ENCODE results near the gene RIMS3. TPM values are rescaled to one million over a fixed set of nuclear protein-coding genes. Genes with fewer than 3 reads are reported as not detected.
"Not testable (repeated sequence)": the region's sequence is repeated elsewhere in the genome, so short reads cannot be mapped to it uniquely, and the experiment has no call there.

Gene RIMS3
- total and polyA plus RNA-seq, 7 donors = 1.2 to 13.7 (median 6.1) TPM

DNA sequence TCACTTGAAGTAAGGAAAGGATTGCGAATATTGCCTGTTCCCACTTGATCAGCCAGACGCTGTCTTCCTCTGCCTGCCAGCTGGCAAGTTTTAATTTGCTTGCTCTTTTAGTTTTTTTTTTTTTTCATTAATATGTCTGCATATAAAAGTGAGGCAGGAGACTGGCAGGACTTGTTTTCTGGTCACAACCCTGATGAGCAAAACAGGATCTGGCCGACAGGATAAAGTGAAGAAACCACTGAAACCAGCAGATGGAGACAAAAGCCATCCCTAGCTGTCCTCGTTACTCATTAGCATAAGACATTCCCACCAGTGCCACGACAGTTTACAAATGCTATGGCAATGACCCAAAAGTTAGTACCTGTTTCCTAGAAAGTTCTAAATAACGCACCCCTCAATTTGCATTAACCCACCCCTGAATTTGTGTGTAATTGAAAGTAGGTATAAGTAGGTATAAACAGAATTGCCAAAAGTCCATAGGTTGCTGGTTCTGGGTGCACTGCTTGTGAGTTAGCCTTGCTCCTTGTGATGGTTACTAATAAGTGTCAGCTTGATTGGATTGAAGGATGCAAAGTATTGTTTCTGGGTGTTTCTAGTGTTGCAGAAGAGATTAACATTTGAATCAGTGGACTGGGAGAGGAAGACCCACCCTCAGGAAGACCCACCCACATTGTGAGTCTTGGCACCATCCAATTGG lies 73.2 kb downstream of the RIMS3 start:
- Histone ChIP-seq H3K4me3 (no peak overlapping the region), H3K27me3 (no peaks in the 10 kb centered on the region), H3K4me1 (no peaks in the 10 kb centered on the region), H3K36me3 (no peaks in the 10 kb centered on the region), H3K27ac (no peak overlapping the region), H3K9me3 (no peaks in the 10 kb centered on the region)
- intact Hi-C loops (cut with DNase I) = no loop called here
- WGBS, 2 donors = 36 to 39% methylated on average over 6 of the region's 6 CpGs
- DNase-seq = no peak
- TF ChIP-seq EP300 (IDR thresholded peaks at IDR 0.05) (no peak), CTCF (IDR thresholded peaks at IDR 0.05) (peak in 2 of 4 experiments; percentile 10 to 14), POLR2AphosphoS5 (IDR thresholded peaks at IDR 0.05) (no peak), POLR2A (IDR thresholded peaks at IDR 0.05) (no peak)

- Histone ChIP-seq H3K4me3 (no peak overlapping the region), H3K9me3 (no peaks in the 10 kb centered on the region), H3K4me1 (no peaks in the 10 kb centered on the region), H3K27ac (no peak overlapping the region), H3K36me3 (no peaks in the 10 kb centered on the region), H3K27me3 (no peaks in the 10 kb centered on the region)
- intact Hi-C loops (cut with DNase I) = no loop called here
- no peak for TF ChIP-seq POLR2A (IDR thresholded peaks at IDR 0.05)
- TF ChIP-seq CTCF (IDR thresholded peaks at IDR 0.05) = no peak
- no peak for TF ChIP-seq POLR2AphosphoS5 (IDR thresholded peaks at IDR 0.05)
- TF ChIP-seq EP300 (IDR thresholded peaks at IDR 0.05) = no peak
- 82 to 83% methylated on average over 2 of the region's 2 CpGs for WGBS, 2 donors
- DNase-seq = no peak
Measured at GRCh38 chr1:40588586-40588985, 76.9 kb downstream of the RIMS3 start.

DNA sequence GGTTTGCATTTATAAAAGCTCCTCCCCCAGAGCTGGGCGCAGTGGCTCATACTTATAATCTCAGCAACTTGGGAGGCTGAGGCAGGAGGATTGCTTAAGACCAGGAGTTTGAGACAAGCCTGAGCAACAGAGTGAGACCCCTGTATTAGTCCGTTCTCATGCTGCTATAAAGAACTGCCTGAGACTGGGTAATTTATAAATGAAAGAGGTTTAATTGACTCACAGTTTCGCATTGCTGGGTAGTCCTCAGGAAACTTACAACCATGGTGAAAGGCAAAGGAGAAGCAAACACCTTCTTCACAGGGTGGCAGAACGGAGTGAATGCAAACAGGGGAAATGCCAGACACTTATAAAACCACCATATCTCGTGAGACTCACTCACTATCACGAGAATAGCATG lies 81.5 kb downstream of the RIMS3 start:
- Histone ChIP-seq H3K4me1 (no peaks in the 10 kb centered on the region), H3K27me3 (no peaks in the 10 kb centered on the region), H3K36me3 (no peaks in the 10 kb centered on the region), H3K4me3 (no peak overlapping the region), H3K27ac (no peak overlapping the region), H3K9me3 (no peaks in the 10 kb centered on the region)
- WGBS, 2 donors = 77 to 80% methylated on average over 6 of the region's 6 CpGs
- DNase-seq = no peak
- intact Hi-C loops (cut with DNase I) = no loop called here
- TF ChIP-seq EP300 (IDR thresholded peaks at IDR 0.05) (no peak), CTCF (IDR thresholded peaks at IDR 0.05) (no peak), POLR2AphosphoS5 (IDR thresholded peaks at IDR 0.05) (no peak), POLR2A (IDR thresholded peaks at IDR 0.05) (no peak)

DNA sequence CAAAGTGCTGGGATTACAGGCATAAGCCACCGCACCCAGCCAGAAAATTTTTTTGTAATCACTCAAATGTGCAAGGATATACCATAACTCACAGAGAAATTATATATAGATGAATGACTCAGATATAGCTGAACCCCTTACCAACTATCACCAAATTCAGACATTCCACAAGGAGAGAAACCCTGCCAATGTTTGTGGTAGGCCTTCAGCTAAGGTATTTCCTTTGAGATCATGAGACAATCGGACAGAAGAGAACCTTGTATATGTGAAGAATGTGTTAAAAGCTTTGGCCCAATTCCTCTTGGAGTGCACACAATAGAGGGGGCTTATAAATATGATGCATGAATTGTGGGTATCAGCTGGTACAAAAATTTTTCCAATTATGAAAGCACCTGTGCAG lies 83.4 kb downstream of the RIMS3 start:
- intact Hi-C loops (cut with DNase I) = no loop called here
- no peaks in the 10 kb centered on the region for H3K9me3 ChIP-seq
- WGBS, 2 donors = 93 to 95% methylated on average over 2 of the region's 2 CpGs
- H3K36me3 ChIP-seq = no peaks in the 10 kb centered on the region
- H3K27me3 ChIP-seq = no peaks in the 10 kb centered on the region
- TF ChIP-seq CTCF (IDR thresholded peaks at IDR 0.05) (no peak), POLR2AphosphoS5 (IDR thresholded peaks at IDR 0.05) (no peak), EP300 (IDR thresholded peaks at IDR 0.05) (no peak), POLR2A (IDR thresholded peaks at IDR 0.05) (no peak)
- no peaks in the 10 kb centered on the region for H3K4me1 ChIP-seq
- no peak overlapping the region for H3K27ac ChIP-seq
- no peak for DNase-seq
- no peak overlapping the region for H3K4me3 ChIP-seq

GRCh38 chr1:40575336-40575735 lies 90.1 kb downstream of the RIMS3 start:
- Histone ChIP-seq H3K27ac (no peak overlapping the region), H3K27me3 (no peaks in the 10 kb centered on the region), H3K4me3 (no peak overlapping the region), H3K36me3 (no peaks in the 10 kb centered on the region), H3K4me1 (no peaks in the 10 kb centered on the region), H3K9me3 (no peaks in the 10 kb centered on the region)
- no peak for TF ChIP-seq POLR2AphosphoS5 (IDR thresholded peaks at IDR 0.05)
- no peak for TF ChIP-seq CTCF (IDR thresholded peaks at IDR 0.05)
- TF ChIP-seq POLR2A (IDR thresholded peaks at IDR 0.05) = no peak
- no peak for TF ChIP-seq EP300 (IDR thresholded peaks at IDR 0.05)
- intact Hi-C loops (cut with DNase I) = no loop called here
- DNase-seq = no peak

- 71 to 85% methylated on average over 3 of the region's 3 CpGs for WGBS, 2 donors
- H3K27me3 ChIP-seq; H3K9me3 ChIP-seq; H3K4me3 ChIP-seq; DNase-seq; H3K36me3 ChIP-seq; H3K27ac ChIP-seq; intact Hi-C loops (cut with DNase I); H3K4me1 ChIP-seq: not testable (repeated sequence)
Measured at GRCh38 chr1:40574805-40575204, 90.7 kb downstream of the RIMS3 start.

Data from sigmoid colon (tissue), 7 donors.